OCI-LY1 (cell line): ENCODE measurements around the gene TTC9.

Experiments
- H2AFZ ChIP-seq: fragments of 200-600 bp; sonication (generic), shearing (Covaris generic); 2 replicates; pipeline ENCODE4 v1.6.0; 2014; ENCODE audit warnings: antibody characterized with exemption, mild to moderate bottlenecking, low read length
- H3F3A ChIP-seq: fragments of 200-600 bp; sonication (generic), shearing (Covaris generic); 2 replicates; pipeline ENCODE4 v1.6.0; 2014; ENCODE audit warnings: mild to moderate bottlenecking, antibody characterized with exemption, low read length, moderate library complexity; ENCODE audit not compliant: insufficient read depth
- H3K27ac ChIP-seq: fragments of 200-600 bp; sonication (generic); 2 replicates; pipeline ENCODE4 v1.5.1; 2014; ENCODE audit warnings: low read length, mixed run types, mild to moderate bottlenecking, low read depth; ENCODE audit not compliant: poor library complexity, severe bottlenecking
- H3K27me3 ChIP-seq: fragments of 200-600 bp; sonication (generic); 2 replicates; pipeline ENCODE4 v1.6.0; 2014; ENCODE audit warnings: antibody characterized with exemption, mild to moderate bottlenecking, low read length, moderate library complexity; ENCODE audit not compliant: insufficient read depth
- H3K36me3 ChIP-seq: fragments of 200-600 bp; sonication (generic); 2 replicates; pipeline ENCODE4 v1.6.1; 2014; ENCODE audit warnings: mild to moderate bottlenecking, antibody characterized with exemption, low read length, moderate library complexity, mixed read lengths; ENCODE audit not compliant: insufficient read depth
- H3K4me1 ChIP-seq: fragments of 200-600 bp; sonication (generic); 2 replicates; pipeline ENCODE4 v1.5.1; 2014; ENCODE audit warnings: mild to moderate bottlenecking, low read length, moderate library complexity; ENCODE audit not compliant: insufficient read depth, severe bottlenecking
- H3K4me2 ChIP-seq: fragments of 200-600 bp; sonication (generic), shearing (Covaris generic); 2 replicates; pipeline ENCODE4 v1.6.1; 2014; ENCODE audit warnings: low read length
- H3K4me3 ChIP-seq: fragments of 200-600 bp; sonication (generic); 2 replicates; pipeline ENCODE4 v1.5.1; 2014; ENCODE audit warnings: low read length, low read depth, mild to moderate bottlenecking, mixed read lengths; ENCODE audit not compliant: poor library complexity, severe bottlenecking
- H3K79me2 ChIP-seq: fragments of 200-600 bp; shearing (Covaris generic); 2 replicates; pipeline ENCODE4 v1.6.1; 2016; ENCODE audit warnings: mixed run types, low read length, mixed read lengths; ENCODE audit not compliant: insufficient read depth
- H3K9ac ChIP-seq: fragments of 200-600 bp; sonication (generic), shearing (Covaris generic); 2 replicates; pipeline ENCODE4 v1.6.1; 2014; ENCODE audit warnings: mild to moderate bottlenecking, low read length, mixed read lengths
- H3K9me2 ChIP-seq: fragments of 200-600 bp; sonication (generic), shearing (Covaris generic); 2 replicates; pipeline ENCODE4 v1.6.1; 2014; ENCODE audit warnings: low read depth, mild to moderate bottlenecking, low read length, mixed read lengths
- H3K9me3 ChIP-seq: fragments of 200-600 bp; shearing (Covaris generic); 2 replicates; pipeline ENCODE4 v1.6.1; 2014; ENCODE audit warnings: low read length, mixed read lengths
- H4K20me1 ChIP-seq: fragments of 200-600 bp; sonication (generic), shearing (Covaris generic); 2 replicates; pipeline ENCODE4 v1.6.0; 2016; ENCODE audit warnings: mild to moderate bottlenecking, low read length; ENCODE audit not compliant: insufficient read depth
- EZH2 ChIP-seq: fragments of 200-600 bp; sonication (generic), shearing (Covaris generic); IDR thresholded peaks from 2 replicates; pipeline ENCODE4 v1.8.0; 2017; ENCODE audit warnings: borderline replicate concordance, mixed run types, mild to moderate bottlenecking, antibody characterized with exemption, low read length, moderate library complexity, mixed read lengths
- TF ChIP-seq, protein P1 (sequence below): fragments of 200-600 bp; sonication (generic), shearing (Covaris generic); IDR thresholded peaks from 2 replicates; pipeline ENCODE4 v1.5.1; 2017; ENCODE audit warnings: mild to moderate bottlenecking, antibody characterized with exemption, low read length, moderate library complexity, mixed read lengths

The TTC9 gene

GRCh38 chr14:70721542-70721941 is 79.8 kb downstream of the TTC9 start:
- H3F3A ChIP-seq = no peaks in the 10 kb centered on the region
- H3K27me3 ChIP-seq = no peaks in the 10 kb centered on the region
- H2AFZ ChIP-seq = no peak overlapping the region
- no peaks in the 10 kb centered on the region for H3K9me2 ChIP-seq
- TF ChIP-seq, protein P1, sequence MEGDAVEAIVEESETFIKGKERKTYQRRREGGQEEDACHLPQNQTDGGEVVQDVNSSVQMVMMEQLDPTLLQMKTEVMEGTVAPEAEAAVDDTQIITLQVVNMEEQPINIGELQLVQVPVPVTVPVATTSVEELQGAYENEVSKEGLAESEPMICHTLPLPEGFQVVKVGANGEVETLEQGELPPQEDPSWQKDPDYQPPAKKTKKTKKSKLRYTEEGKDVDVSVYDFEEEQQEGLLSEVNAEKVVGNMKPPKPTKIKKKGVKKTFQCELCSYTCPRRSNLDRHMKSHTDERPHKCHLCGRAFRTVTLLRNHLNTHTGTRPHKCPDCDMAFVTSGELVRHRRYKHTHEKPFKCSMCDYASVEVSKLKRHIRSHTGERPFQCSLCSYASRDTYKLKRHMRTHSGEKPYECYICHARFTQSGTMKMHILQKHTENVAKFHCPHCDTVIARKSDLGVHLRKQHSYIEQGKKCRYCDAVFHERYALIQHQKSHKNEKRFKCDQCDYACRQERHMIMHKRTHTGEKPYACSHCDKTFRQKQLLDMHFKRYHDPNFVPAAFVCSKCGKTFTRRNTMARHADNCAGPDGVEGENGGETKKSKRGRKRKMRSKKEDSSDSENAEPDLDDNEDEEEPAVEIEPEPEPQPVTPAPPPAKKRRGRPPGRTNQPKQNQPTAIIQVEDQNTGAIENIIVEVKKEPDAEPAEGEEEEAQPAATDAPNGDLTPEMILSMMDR = no peak
- TF ChIP-seq EZH2 = no peak
- no peak overlapping the region for H3K27ac ChIP-seq
- no peak overlapping the region for H3K9ac ChIP-seq
- no peak overlapping the region for H3K4me3 ChIP-seq
- no peaks in the 10 kb centered on the region for H3K79me2 ChIP-seq
- no peak overlapping the region for H3K4me2 ChIP-seq
- H3K36me3 ChIP-seq = no peaks in the 10 kb centered on the region
- H4K20me1 ChIP-seq = no peaks in the 10 kb centered on the region
- no peaks in the 10 kb centered on the region for H3K4me1 ChIP-seq
- no peaks in the 10 kb centered on the region for H3K9me3 ChIP-seq

DNA sequence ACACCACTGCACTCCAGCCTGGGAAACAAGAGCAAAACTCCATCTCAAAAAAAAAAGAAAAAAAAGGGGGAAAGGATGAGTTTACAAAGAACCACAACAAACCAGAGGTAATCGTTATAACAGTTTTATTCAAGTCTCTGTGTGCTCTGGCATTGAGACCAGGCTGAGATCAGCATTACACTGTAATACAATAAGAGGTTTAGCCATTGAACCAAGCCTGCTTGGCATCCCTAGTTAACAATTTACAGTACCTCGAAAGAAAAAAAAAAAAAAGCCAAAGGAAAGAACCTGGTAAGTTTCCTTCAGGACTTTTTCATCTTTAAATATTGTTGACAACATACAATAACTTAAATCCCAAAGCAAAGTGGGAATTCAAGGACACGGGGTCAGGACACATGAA is 80.7 kb downstream of the TTC9 start:
- H3F3A ChIP-seq = no peaks in the 10 kb centered on the region
- no peaks in the 10 kb centered on the region for H3K27me3 ChIP-seq
- no peak overlapping the region for H2AFZ ChIP-seq
- H4K20me1 ChIP-seq = no peaks in the 10 kb centered on the region
- no peak for TF ChIP-seq EZH2
- TF ChIP-seq, protein P1 = no peak
- H3K4me3 ChIP-seq = no peak overlapping the region
- no peaks in the 10 kb centered on the region for H3K9me2 ChIP-seq
- no peaks in the 10 kb centered on the region for H3K79me2 ChIP-seq
- H3K9me3 ChIP-seq = no peaks in the 10 kb centered on the region
- H3K36me3 ChIP-seq = no peaks in the 10 kb centered on the region
- H3K9ac ChIP-seq = no peak overlapping the region
- H3K4me2 ChIP-seq = no peak overlapping the region
- no peaks in the 10 kb centered on the region for H3K4me1 ChIP-seq
- no peak overlapping the region for H3K27ac ChIP-seq

- no peak overlapping the region for H3K4me2 ChIP-seq
- no peaks in the 10 kb centered on the region for H3K9me2 ChIP-seq
- TF ChIP-seq, protein P1 = no peak
- no peak for TF ChIP-seq EZH2
- no peak overlapping the region for H3K9ac ChIP-seq
- no peaks in the 10 kb centered on the region for H3K36me3 ChIP-seq
- H3K4me1 ChIP-seq = no peaks in the 10 kb centered on the region
- no peaks in the 10 kb centered on the region for H3K27me3 ChIP-seq
- no peaks in the 10 kb centered on the region for H3K9me3 ChIP-seq
- no peak overlapping the region for H3K27ac ChIP-seq
- H3K4me3 ChIP-seq = no peak overlapping the region
- no peaks in the 10 kb centered on the region for H3F3A ChIP-seq
- no peaks in the 10 kb centered on the region for H4K20me1 ChIP-seq
- H3K79me2 ChIP-seq = no peaks in the 10 kb centered on the region
- H2AFZ ChIP-seq = no peak overlapping the region
Measured at GRCh38 chr14:70723276-70723675, 81.6 kb downstream of the TTC9 start.
